ENCODE results near the gene OR5B2.
"Not testable (repeated sequence)": the region's sequence is repeated elsewhere in the genome, so short reads cannot be mapped to it uniquely, and the experiment has no call there.

OR5B2 gene

DNA sequence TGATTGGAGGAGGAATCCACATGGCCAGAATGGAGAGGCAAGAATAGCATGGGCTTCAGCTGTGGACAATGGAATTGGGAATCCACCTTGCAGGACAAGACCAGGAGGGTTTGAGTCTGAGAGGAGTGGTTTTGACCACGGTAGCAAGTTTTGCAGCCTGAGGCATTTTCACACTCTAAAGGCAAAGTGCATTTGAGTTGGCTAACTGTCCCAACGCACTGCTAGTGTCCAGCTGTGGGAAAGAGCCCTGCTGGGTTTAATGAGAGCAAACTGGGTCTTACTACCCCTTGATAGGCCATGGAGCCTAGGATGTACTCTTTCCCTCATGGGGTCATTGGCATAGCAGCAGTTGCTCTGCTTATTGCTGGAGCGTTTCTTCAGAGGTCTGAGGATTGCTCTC, at the start of gene OR5B2:
Gene OR5B2, minus strand, starts transcription at position 101 of the 400 bp plus-strand sequence. CDS start 4,860 bp downstream, outside the sequence.
- DNase-seq (ENCODE audit: low spot score), result no peak

GRCh38 chr11:58471892-58472291, 44.0 kb upstream of the OR5B2 start:
- DNase-seq (ENCODE audit: low spot score), result no peak

DNA sequence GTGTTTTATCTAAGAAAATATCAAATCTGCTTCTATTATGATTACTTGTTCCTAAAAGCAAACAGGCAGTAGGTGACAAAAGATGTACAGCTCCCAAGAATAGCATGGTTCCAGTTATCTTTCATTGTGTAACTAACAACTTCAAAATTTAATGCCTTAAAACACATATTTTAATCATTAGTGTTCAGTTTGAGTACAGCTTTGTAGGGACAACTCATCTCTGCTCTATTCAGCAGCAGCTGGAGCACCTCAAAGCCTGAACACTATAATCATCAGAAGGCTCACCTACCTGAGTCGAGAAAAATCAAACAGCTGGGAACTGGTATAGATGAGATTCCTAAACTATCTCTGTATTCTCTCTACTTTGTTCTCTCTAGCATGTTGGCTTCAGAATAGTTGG, 38.4 kb upstream of the OR5B2 start:
- DNase-seq (ENCODE audit: low spot score), result no peak

- no peak for DNase-seq (ENCODE audit: low spot score)
Observed at GRCh38 chr11:58465690-58466089, 37.8 kb upstream of the OR5B2 start.

- DNase-seq (ENCODE audit: low spot score), result no peak
Observed at GRCh38 chr11:58451585-58451984, 23.7 kb upstream of the OR5B2 start.

DNA sequence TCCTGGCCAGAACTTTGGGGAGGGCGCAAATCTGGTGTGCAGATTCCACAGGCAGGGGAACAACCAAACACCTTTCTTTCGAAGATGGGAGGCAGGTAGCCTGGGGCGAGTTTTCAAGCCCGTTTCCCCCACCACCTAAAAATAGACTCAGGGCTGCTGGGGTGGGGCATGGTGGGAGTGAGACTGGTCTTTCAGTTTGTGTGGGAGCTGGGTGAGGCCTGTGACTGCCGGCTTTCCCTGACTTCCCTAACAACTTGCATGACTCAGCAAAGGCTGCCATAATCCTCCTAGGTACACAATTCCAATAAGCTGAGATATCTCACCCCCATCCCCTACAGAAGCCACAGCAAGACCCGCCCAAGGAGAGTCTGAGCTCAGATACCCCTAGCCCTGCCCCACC, 18.4 kb upstream of the OR5B2 start:
- no peak for DNase-seq (ENCODE audit: low spot score)

GRCh38 chr11:58444300-58444699, 16.4 kb upstream of the OR5B2 start:
- DNase-seq (ENCODE audit: low spot score), result no peak

- DNase-seq (ENCODE audit: low spot score), result no peak
Observed at GRCh38 chr11:58442136-58442535, 14.2 kb upstream of the OR5B2 start, which contains the start of gene OR5B12. Gene OR5B12 (minus strand): TSS chr11:58442236. CDS start chr11:58440151, 2,085 bp downstream.

- no peak for DNase-seq (ENCODE audit: low spot score)
Observed at GRCh38 chr11:58438486-58438885, 10.6 kb upstream of the OR5B2 start.

- no peak for DNase-seq (ENCODE audit: low spot score)
Observed at GRCh38 chr11:58434217-58434616, 6.3 kb upstream of the OR5B2 start.

DNA sequence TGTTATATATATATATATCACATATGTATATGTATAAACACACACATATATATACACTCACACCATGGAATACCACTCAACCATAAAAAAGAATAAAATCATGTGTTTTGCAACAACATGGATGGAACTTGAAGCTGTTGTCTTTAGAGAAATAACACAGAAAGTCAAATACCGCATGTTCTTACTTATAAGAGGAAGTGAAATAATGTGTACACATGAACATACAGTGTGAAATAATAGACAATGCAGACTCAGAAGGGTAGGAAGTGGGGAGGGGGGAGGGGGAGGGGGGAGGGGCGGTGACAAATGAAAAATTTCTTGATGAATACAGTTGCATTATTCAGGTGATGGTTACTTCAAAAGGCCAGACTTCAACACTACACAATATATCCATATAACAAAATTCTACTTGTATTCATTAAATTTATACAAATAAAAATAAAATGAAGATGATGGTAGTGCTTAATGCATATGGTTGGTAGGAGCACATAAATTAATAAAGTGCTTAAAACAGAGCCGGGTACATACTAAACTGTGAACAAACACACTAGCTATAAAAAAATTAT, 5.8 kb upstream of the OR5B2 start:
- DNase-seq (ENCODE audit: low spot score), result no peak

- no peak for DNase-seq (ENCODE audit: low spot score)
Observed at GRCh38 chr11:58429273-58429672, 1.4 kb upstream of the OR5B2 start.

GRCh38 chr11:58406774-58407173, 21.1 kb downstream of the OR5B2 start, which contains the start of gene OR5B3:
Gene OR5B3 (minus strand): TSS chr11:58406874. CDS start chr11:58403409, 3,465 bp downstream.
- DNase-seq (ENCODE audit: low spot score), result no peak

GRCh38 chr11:58399622-58400021, 28.3 kb downstream of the OR5B2 start:
- not testable (repeated sequence) for DNase-seq (ENCODE audit: low spot score)

- DNase-seq (ENCODE audit: low spot score), result no peak
Observed at GRCh38 chr11:58395581-58395980, 32.3 kb downstream of the OR5B2 start.

- no peak for DNase-seq (ENCODE audit: low spot score)
Observed at GRCh38 chr11:58394195-58394594, 33.7 kb downstream of the OR5B2 start.

- DNase-seq (ENCODE audit: low spot score), result no peak
Observed at GRCh38 chr11:58392746-58393145, 35.2 kb downstream of the OR5B2 start.

- no peak for DNase-seq (ENCODE audit: low spot score)
Observed at GRCh38 chr11:58391879-58392278, 36.0 kb downstream of the OR5B2 start.

DNA sequence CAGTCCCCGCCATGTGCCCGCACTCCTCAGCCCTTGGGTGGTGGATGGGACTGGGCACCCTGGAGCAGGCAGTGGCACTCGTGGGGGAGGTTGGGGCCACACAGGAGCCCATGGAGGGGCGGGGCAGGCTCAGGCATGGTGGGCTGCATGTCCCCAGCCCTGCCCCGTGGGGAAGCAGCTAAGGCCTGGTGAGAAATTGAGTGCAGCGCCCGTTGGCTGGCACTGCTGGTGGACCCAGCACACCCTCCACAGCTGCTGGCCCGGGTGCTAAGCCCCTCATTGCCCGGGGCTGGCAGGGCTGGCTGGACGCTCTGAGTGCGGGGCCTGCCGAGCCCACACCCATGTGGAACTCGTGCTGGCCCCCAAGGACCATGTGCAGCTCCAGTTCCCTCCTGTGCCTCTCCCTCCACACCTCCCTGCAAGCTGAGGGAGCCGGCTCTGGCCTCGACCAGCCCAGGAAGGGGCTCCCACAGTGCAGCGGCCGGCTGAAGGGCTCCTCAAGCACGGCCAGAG, 37.3 kb downstream of the OR5B2 start:
- DNase-seq (ENCODE audit: low spot score), result no peak
